ENCODE results near the gene GIGYF2. TPM values are rescaled to one million over a fixed set of nuclear protein-coding genes. Genes with fewer than 3 reads are reported as not detected.
A peak's percentile ranks its signal among the peaks of the same experiment; 100 is the strongest.

GIGYF2 gene, protein sequence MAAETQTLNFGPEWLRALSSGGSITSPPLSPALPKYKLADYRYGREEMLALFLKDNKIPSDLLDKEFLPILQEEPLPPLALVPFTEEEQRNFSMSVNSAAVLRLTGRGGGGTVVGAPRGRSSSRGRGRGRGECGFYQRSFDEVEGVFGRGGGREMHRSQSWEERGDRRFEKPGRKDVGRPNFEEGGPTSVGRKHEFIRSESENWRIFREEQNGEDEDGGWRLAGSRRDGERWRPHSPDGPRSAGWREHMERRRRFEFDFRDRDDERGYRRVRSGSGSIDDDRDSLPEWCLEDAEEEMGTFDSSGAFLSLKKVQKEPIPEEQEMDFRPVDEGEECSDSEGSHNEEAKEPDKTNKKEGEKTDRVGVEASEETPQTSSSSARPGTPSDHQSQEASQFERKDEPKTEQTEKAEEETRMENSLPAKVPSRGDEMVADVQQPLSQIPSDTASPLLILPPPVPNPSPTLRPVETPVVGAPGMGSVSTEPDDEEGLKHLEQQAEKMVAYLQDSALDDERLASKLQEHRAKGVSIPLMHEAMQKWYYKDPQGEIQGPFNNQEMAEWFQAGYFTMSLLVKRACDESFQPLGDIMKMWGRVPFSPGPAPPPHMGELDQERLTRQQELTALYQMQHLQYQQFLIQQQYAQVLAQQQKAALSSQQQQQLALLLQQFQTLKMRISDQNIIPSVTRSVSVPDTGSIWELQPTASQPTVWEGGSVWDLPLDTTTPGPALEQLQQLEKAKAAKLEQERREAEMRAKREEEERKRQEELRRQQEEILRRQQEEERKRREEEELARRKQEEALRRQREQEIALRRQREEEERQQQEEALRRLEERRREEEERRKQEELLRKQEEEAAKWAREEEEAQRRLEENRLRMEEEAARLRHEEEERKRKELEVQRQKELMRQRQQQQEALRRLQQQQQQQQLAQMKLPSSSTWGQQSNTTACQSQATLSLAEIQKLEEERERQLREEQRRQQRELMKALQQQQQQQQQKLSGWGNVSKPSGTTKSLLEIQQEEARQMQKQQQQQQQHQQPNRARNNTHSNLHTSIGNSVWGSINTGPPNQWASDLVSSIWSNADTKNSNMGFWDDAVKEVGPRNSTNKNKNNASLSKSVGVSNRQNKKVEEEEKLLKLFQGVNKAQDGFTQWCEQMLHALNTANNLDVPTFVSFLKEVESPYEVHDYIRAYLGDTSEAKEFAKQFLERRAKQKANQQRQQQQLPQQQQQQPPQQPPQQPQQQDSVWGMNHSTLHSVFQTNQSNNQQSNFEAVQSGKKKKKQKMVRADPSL (N-terminal part only)
- 74.1 TPM for total RNA-seq

GRCh38 chr2:232697059-232697806 lies at the start of gene GIGYF2:
GIGYF2 (plus strand) TSS chr2:232697331; CDS start chr2:232735198, 37,867 bp downstream.
- H3K9me3 ChIP-seq (ENCODE audit: control insufficient read depth in 3 of 3, low read length in 3 of 3): no peaks in the 10 kb centered on the region
- H3K9ac ChIP-seq (ENCODE audit: low read depth in 1 of 3, low read length in 3 of 3): peak within 1 kb of the TSS; percentile 95 to 99 (median 99)
- no peaks in the 10 kb centered on the region for H3K27me3 ChIP-seq (ENCODE audit: control insufficient read depth in 3 of 3, insufficient read depth in 3 of 3, low read length in 3 of 3)
- H3K27ac ChIP-seq (ENCODE audit: low read depth, low read length): peak within 1 kb of the TSS; percentile 97
- H3K36me3 ChIP-seq (ENCODE audit: control insufficient read depth in 3 of 3, insufficient read depth in 3 of 3, low read length in 3 of 3): peaks cover 0 to 2% (median 0%) of the 10 kb centered on the region in 3 donors
- H3K4me3 ChIP-seq (ENCODE audit: low read length in 3 of 3): peak within 1 kb of the TSS; percentile 89 to 99 (median 97)
- H3K4me1 ChIP-seq (ENCODE audit: control insufficient read depth in 3 of 3, insufficient read depth in 3 of 3, low read length in 3 of 3): peaks cover 17 to 34% (median 32%) of the 10 kb centered on the region in 3 donors

- peaks cover 0 to 3% (median 0%) of the 10 kb centered on the region in 3 donors for H3K36me3 ChIP-seq (ENCODE audit: control insufficient read depth in 3 of 3, insufficient read depth in 3 of 3, low read length in 3 of 3)
- H3K9ac ChIP-seq (ENCODE audit: low read depth in 1 of 3, low read length in 3 of 3): no peak overlapping the region
- no peaks in the 10 kb centered on the region for H3K9me3 ChIP-seq (ENCODE audit: control insufficient read depth in 3 of 3, low read length in 3 of 3)
- H3K27ac ChIP-seq (ENCODE audit: low read depth, low read length): no peak overlapping the region
- H3K27me3 ChIP-seq (ENCODE audit: control insufficient read depth in 3 of 3, insufficient read depth in 3 of 3, low read length in 3 of 3): no peaks in the 10 kb centered on the region
- H3K4me1 ChIP-seq (ENCODE audit: control insufficient read depth in 3 of 3, insufficient read depth in 3 of 3, low read length in 3 of 3): peaks cover 0 to 12% (median 6%) of the 10 kb centered on the region in 3 donors
- H3K4me3 ChIP-seq (ENCODE audit: low read length in 3 of 3): no peak overlapping the region
Measured at GRCh38 chr2:232649033-232649432, 48.1 kb upstream of the GIGYF2 start.

DNA sequence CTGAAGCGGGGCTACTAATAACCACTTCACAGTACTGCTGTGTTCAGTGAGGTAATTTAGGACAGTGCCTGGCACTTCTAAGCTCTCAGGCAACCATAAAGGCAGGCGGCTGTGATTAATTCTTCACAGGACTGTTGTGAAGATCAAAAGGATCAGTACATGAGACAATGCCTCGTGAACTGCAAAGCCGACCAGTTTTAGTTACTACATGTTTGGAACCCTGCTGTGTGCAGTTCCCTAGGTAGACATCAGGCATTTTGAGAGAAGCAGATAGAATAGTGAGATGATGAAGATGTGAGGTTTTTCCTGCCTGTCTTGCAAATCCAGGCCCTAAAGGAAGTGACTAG lies 44.7 kb upstream of the GIGYF2 start:
- Histone ChIP-seq H3K4me1 (ENCODE audit: control insufficient read depth in 3 of 3, insufficient read depth in 3 of 3, low read length in 3 of 3) (peaks cover 4 to 12% (median 4%) of the 10 kb centered on the region in 3 donors), H3K27ac (ENCODE audit: low read depth, low read length) (no peak overlapping the region), H3K9ac (ENCODE audit: low read depth in 1 of 3, low read length in 3 of 3) (no peak overlapping the region)

GRCh38 chr2:232653441-232653840 lies 43.7 kb upstream of the GIGYF2 start:
- Histone ChIP-seq H3K36me3 (ENCODE audit: control insufficient read depth in 3 of 3, insufficient read depth in 3 of 3, low read length in 3 of 3) (no peaks in the 10 kb centered on the region), H3K4me3 (ENCODE audit: low read length in 3 of 3) (no peak overlapping the region), H3K27me3 (ENCODE audit: control insufficient read depth in 3 of 3, insufficient read depth in 3 of 3, low read length in 3 of 3) (no peaks in the 10 kb centered on the region), H3K9me3 (ENCODE audit: control insufficient read depth in 3 of 3, low read length in 3 of 3) (no peaks in the 10 kb centered on the region), H3K27ac (ENCODE audit: low read depth, low read length) (no peak overlapping the region), H3K9ac (ENCODE audit: low read depth in 1 of 3, low read length in 3 of 3) (no peak overlapping the region), H3K4me1 (ENCODE audit: control insufficient read depth in 3 of 3, insufficient read depth in 3 of 3, low read length in 3 of 3) (peaks cover 4 to 12% (median 4%) of the 10 kb centered on the region in 3 donors)

More for the DNA sequence above, 44.7 kb upstream of the GIGYF2 start:
- H3K36me3 ChIP-seq (ENCODE audit: control insufficient read depth in 3 of 3, insufficient read depth in 3 of 3, low read length in 3 of 3): no peaks in the 10 kb centered on the region
- no peaks in the 10 kb centered on the region for H3K27me3 ChIP-seq (ENCODE audit: control insufficient read depth in 3 of 3, insufficient read depth in 3 of 3, low read length in 3 of 3)
- no peak overlapping the region for H3K4me3 ChIP-seq (ENCODE audit: low read length in 3 of 3)
- no peaks in the 10 kb centered on the region for H3K9me3 ChIP-seq (ENCODE audit: control insufficient read depth in 3 of 3, low read length in 3 of 3)

- H3K27me3 ChIP-seq (ENCODE audit: control insufficient read depth in 3 of 3, insufficient read depth in 3 of 3, low read length in 3 of 3): no peaks in the 10 kb centered on the region
- no peaks in the 10 kb centered on the region for H3K9me3 ChIP-seq (ENCODE audit: control insufficient read depth in 3 of 3, low read length in 3 of 3)
- H3K36me3 ChIP-seq (ENCODE audit: control insufficient read depth in 3 of 3, insufficient read depth in 3 of 3, low read length in 3 of 3): no peaks in the 10 kb centered on the region
- no peak overlapping the region for H3K9ac ChIP-seq (ENCODE audit: low read depth in 1 of 3, low read length in 3 of 3)
- H3K27ac ChIP-seq (ENCODE audit: low read depth, low read length): no peak overlapping the region
- no peak overlapping the region for H3K4me3 ChIP-seq (ENCODE audit: low read length in 3 of 3)
- peaks cover 14 to 21% (median 16%) of the 10 kb centered on the region in 3 donors for H3K4me1 ChIP-seq (ENCODE audit: control insufficient read depth in 3 of 3, insufficient read depth in 3 of 3, low read length in 3 of 3)
Measured at GRCh38 chr2:232655392-232655791, 41.7 kb upstream of the GIGYF2 start.

DNA sequence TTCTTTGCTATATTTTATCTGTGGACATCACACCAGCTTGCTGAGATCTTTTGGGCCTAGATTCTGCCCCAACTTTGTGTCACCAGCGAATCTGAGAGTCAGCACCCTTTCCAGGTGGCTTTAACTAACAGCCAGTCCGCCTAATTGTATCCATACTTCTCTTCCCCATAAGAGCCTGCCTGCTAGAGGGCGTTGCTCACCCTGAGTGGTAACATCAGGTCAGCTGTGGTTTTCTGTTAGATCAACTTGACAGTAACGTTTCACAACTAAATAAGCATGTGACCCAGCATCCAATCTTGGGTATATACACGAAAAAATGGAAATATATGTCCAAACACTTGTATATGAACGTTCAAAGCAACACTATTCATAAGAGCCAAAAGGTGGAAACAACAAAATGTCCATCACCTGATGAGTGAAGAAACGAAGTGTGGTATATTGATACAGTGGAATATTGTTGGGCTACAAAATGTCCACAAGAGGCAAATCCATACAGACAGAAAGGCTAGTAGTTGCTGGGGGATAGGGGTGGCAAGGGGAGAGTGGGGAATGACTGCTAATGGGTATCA lies 38.8 kb upstream of the GIGYF2 start:
- H3K9ac ChIP-seq (ENCODE audit: low read depth in 1 of 3, low read length in 3 of 3): no peak overlapping the region
- H3K4me3 ChIP-seq (ENCODE audit: low read length in 3 of 3): no peak overlapping the region
- no peaks in the 10 kb centered on the region for H3K9me3 ChIP-seq (ENCODE audit: control insufficient read depth in 3 of 3, low read length in 3 of 3)
- peaks cover 14 to 16% (median 16%) of the 10 kb centered on the region in 3 donors for H3K4me1 ChIP-seq (ENCODE audit: control insufficient read depth in 3 of 3, insufficient read depth in 3 of 3, low read length in 3 of 3)
- no peaks in the 10 kb centered on the region for H3K27me3 ChIP-seq (ENCODE audit: control insufficient read depth in 3 of 3, insufficient read depth in 3 of 3, low read length in 3 of 3)
- no peaks in the 10 kb centered on the region for H3K36me3 ChIP-seq (ENCODE audit: control insufficient read depth in 3 of 3, insufficient read depth in 3 of 3, low read length in 3 of 3)
- H3K27ac ChIP-seq (ENCODE audit: low read depth, low read length): no peak overlapping the region

DNA sequence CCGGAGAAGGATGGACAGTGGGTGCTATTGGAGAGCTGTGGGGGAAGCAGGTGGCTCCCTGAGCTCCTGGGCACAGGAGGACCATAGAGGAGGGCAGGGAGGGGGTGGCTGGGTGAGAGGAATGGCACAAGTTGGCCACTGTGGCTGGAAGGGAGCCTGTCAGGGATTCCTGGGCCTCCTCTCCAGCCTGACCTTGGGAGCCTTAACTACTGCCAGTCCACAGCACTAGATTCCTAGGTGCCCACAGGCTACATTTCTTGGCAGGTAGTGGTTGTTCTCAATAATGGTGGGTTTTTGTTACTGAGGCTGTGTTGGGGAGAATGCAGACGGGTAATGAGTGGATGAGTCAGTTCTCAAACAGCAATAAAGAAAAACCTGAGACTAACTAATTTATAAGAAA lies 37.8 kb upstream of the GIGYF2 start:
- Histone ChIP-seq H3K27me3 (ENCODE audit: control insufficient read depth in 3 of 3, insufficient read depth in 3 of 3, low read length in 3 of 3) (no peaks in the 10 kb centered on the region), H3K9me3 (ENCODE audit: control insufficient read depth in 3 of 3, low read length in 3 of 3) (no peaks in the 10 kb centered on the region), H3K36me3 (ENCODE audit: control insufficient read depth in 3 of 3, insufficient read depth in 3 of 3, low read length in 3 of 3) (no peaks in the 10 kb centered on the region), H3K4me3 (ENCODE audit: low read length in 3 of 3) (no peak overlapping the region), H3K27ac (ENCODE audit: low read depth, low read length) (no peak overlapping the region), H3K9ac (ENCODE audit: low read depth in 1 of 3, low read length in 3 of 3) (no peak overlapping the region), H3K4me1 (ENCODE audit: control insufficient read depth in 3 of 3, insufficient read depth in 3 of 3, low read length in 3 of 3) (peaks cover 14 to 16% (median 14%) of the 10 kb centered on the region in 3 donors)

GRCh38 chr2:232662486-232663260 lies 34.5 kb upstream of the GIGYF2 start:
- H3K27me3 ChIP-seq (ENCODE audit: control insufficient read depth in 3 of 3, insufficient read depth in 3 of 3, low read length in 3 of 3): no peaks in the 10 kb centered on the region
- H3K27ac ChIP-seq (ENCODE audit: low read depth, low read length): no peak overlapping the region
- no peak overlapping the region for H3K4me3 ChIP-seq (ENCODE audit: low read length in 3 of 3)
- H3K9ac ChIP-seq (ENCODE audit: low read depth in 1 of 3, low read length in 3 of 3): no peak overlapping the region
- H3K9me3 ChIP-seq (ENCODE audit: control insufficient read depth in 3 of 3, low read length in 3 of 3): no peaks in the 10 kb centered on the region
- H3K4me1 ChIP-seq (ENCODE audit: control insufficient read depth in 3 of 3, insufficient read depth in 3 of 3, low read length in 3 of 3): peaks cover 12 to 26% (median 14%) of the 10 kb centered on the region in 3 donors
- H3K36me3 ChIP-seq (ENCODE audit: control insufficient read depth in 3 of 3, insufficient read depth in 3 of 3, low read length in 3 of 3): no peaks in the 10 kb centered on the region
